ENCODE results near the gene FYCO1.
A peak's percentile ranks its signal among the peaks of the same experiment; 100 is the strongest.

FYCO1 gene

DNA sequence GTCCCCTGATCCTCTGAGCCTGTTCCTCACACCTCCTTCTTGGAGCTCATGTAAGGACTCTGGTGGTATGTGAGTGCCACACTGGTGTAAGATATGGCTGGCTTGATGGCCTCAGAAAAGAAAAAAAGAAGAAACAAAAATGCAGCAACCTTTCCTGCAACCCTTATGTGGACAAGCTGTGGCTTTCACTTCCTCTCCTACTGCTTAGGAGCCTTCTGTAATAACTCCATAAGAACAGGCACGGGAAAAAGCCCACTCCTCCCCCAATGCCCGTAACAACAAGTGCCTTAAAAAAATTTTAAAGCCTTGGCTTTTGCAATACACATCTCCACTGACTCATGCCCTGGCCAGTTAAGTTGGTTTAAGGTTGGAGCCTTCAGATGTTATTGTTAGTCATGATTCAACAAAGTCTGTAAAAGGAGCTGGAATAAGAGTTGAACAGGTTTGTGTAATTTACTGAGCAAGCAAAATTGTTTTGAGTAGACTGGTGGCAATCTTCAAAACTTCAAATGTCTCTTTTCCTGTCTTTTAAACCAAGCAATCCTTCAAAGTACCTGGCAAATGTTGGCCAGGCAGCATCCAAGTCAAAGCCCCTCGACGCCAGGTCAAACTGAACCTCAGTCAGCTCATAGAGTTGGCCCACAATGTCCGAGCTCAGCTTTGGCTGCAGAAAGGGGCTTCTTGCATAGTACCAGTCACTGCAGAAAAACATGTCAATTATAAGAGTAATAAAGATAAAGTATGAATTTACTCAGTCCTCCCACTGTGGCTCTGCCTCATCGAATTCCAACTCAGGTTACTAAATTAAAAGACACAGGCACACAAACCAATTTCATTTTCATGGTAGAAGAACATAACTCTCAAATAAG, 22.9 kb downstream of the FYCO1 start:
- Histone ChIP-seq H3K27ac (ENCODE audit: low read depth, low read length) (peak overlapping the region; percentile 53), H3K36me3 (ENCODE audit: insufficient read depth, low read length) (peaks cover 12% of the 10 kb centered on the region), H3K4me1 (ENCODE audit: control insufficient read depth, insufficient read depth, low read length, unreplicated experiment) (peaks cover 20% of the 10 kb centered on the region), H2AFZ (ENCODE audit: low read length, unreplicated experiment) (no peak overlapping the region), H3K4me3 (ENCODE audit: low read depth, low read length) (peak overlapping the region; percentile 28), H3K27me3 (ENCODE audit: insufficient read depth, low read length) (no peaks in the 10 kb centered on the region), H3K79me2 (ENCODE audit: control insufficient read depth, insufficient read depth, low read length, unreplicated experiment) (no peaks in the 10 kb centered on the region)

DNA sequence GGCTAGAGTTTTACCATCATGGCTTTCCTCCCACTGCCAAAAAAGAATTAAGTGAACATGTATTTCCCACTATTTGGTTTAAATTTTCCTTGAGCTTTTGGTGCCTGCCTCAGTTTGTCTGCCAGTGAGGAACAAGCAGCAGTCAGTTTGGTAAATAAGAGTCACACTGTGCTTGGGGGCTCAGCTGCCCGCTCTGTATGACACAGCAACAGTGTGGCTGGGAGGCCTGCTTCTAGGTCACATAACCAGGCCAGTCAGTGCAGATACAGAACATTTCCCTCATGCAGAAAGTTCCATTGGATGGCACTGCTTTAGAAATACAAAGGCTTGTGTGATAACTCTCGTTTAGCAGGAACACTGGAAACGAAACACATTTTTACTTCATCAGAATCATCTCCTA, 25.7 kb downstream of the FYCO1 start:
- H3K27me3 ChIP-seq (ENCODE audit: insufficient read depth, low read length): no peaks in the 10 kb centered on the region
- no peak overlapping the region for H2AFZ ChIP-seq (ENCODE audit: low read length, unreplicated experiment)
- no peak overlapping the region for H3K27ac ChIP-seq (ENCODE audit: low read depth, low read length)
- no peaks in the 10 kb centered on the region for H3K79me2 ChIP-seq (ENCODE audit: control insufficient read depth, insufficient read depth, low read length, unreplicated experiment)
- no peak overlapping the region for H3K4me3 ChIP-seq (ENCODE audit: low read depth, low read length)
- H3K4me1 ChIP-seq (ENCODE audit: control insufficient read depth, insufficient read depth, low read length, unreplicated experiment): peaks cover 20% of the 10 kb centered on the region
- peaks cover 16% of the 10 kb centered on the region for H3K36me3 ChIP-seq (ENCODE audit: insufficient read depth, low read length)

- Histone ChIP-seq H3K27me3 (ENCODE audit: insufficient read depth, low read length) (no peaks in the 10 kb centered on the region), H3K4me1 (ENCODE audit: control insufficient read depth, insufficient read depth, low read length, unreplicated experiment) (peaks cover 20% of the 10 kb centered on the region), H2AFZ (ENCODE audit: low read length, unreplicated experiment) (no peak overlapping the region), H3K4me3 (ENCODE audit: low read depth, low read length) (no peak overlapping the region), H3K36me3 (ENCODE audit: insufficient read depth, low read length) (peaks cover 16% of the 10 kb centered on the region), H3K27ac (ENCODE audit: low read depth, low read length) (no peak overlapping the region), H3K79me2 (ENCODE audit: control insufficient read depth, insufficient read depth, low read length, unreplicated experiment) (no peaks in the 10 kb centered on the region)
Measured at GRCh38 chr3:45969116-45969515, 26.5 kb downstream of the FYCO1 start.

DNA sequence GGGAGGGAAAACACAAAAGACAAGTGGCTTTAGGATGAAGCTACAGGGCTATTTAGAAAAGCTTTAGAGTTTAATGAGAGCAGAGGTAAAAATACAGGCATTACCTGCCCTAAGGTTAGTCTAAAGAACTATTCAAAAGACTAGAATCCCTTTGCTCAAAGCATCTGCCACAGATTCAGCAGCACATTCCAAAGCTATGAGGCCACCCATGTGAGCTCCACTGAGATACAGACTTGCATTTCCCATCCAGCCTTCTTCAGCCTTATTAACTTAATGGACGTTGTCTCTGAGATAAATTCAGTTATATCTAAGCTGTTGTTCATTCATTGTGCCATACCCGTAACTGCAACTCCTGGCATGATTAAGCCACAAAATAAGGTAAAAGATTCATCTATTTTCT, 26.9 kb downstream of the FYCO1 start:
- Histone ChIP-seq H3K36me3 (ENCODE audit: insufficient read depth, low read length) (peaks cover 16% of the 10 kb centered on the region), H3K79me2 (ENCODE audit: control insufficient read depth, insufficient read depth, low read length, unreplicated experiment) (no peaks in the 10 kb centered on the region), H3K27ac (ENCODE audit: low read depth, low read length) (no peak overlapping the region), H3K27me3 (ENCODE audit: insufficient read depth, low read length) (no peaks in the 10 kb centered on the region), H2AFZ (ENCODE audit: low read length, unreplicated experiment) (no peak overlapping the region), H3K4me3 (ENCODE audit: low read depth, low read length) (no peak overlapping the region), H3K4me1 (ENCODE audit: control insufficient read depth, insufficient read depth, low read length, unreplicated experiment) (peaks cover 20% of the 10 kb centered on the region)

DNA sequence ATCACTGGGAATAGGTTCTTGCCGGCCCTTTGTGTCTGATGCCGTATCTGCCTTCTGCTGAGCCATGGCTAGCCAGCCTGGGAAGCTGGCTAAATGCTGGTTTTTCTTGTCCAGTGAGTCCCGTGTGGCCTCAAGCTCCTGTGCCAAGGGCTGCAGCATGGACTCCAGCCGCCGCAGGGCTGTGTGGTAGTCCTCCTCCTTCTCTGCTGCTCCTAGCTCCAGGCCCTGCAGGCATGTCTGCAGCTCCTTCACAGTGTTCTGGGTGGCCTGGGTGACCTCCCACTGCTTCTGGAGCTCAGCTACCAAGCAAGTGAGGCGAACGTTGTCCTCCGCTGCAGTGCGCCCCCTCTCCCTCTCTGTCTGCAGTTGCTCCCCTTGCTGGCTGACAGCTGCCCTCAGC, 27.5 kb downstream of the FYCO1 start:
- no peak overlapping the region for H3K4me3 ChIP-seq (ENCODE audit: low read depth, low read length)
- H3K36me3 ChIP-seq (ENCODE audit: insufficient read depth, low read length): peaks cover 18% of the 10 kb centered on the region
- H2AFZ ChIP-seq (ENCODE audit: low read length, unreplicated experiment): no peak overlapping the region
- no peaks in the 10 kb centered on the region for H3K79me2 ChIP-seq (ENCODE audit: control insufficient read depth, insufficient read depth, low read length, unreplicated experiment)
- H3K4me1 ChIP-seq (ENCODE audit: control insufficient read depth, insufficient read depth, low read length, unreplicated experiment): peaks cover 15% of the 10 kb centered on the region
- no peak overlapping the region for H3K27ac ChIP-seq (ENCODE audit: low read depth, low read length)
- H3K27me3 ChIP-seq (ENCODE audit: insufficient read depth, low read length): no peaks in the 10 kb centered on the region

DNA sequence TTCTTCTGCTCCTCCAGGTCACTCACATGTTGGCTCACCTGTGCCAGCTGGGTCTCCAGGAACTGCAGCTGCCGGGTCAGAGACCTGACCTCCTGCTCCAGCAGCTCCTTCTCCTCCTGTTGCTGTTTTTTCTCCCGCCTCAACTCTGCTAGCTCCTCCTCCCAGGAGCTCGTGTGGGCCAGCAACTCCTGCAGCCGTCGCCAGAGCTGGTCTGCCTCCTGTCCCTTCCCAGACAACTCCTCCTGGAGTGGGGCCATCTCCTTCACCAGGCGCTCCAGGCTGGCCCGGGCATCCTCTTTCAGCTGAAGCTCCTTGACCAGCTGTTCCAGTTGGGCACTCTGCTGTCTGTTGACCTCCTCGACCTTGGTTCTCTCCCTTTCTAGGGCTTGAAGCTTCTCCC, 27.9 kb downstream of the FYCO1 start:
- Histone ChIP-seq H3K36me3 (ENCODE audit: insufficient read depth, low read length) (peaks cover 21% of the 10 kb centered on the region), H2AFZ (ENCODE audit: low read length, unreplicated experiment) (no peak overlapping the region), H3K79me2 (ENCODE audit: control insufficient read depth, insufficient read depth, low read length, unreplicated experiment) (no peaks in the 10 kb centered on the region), H3K4me1 (ENCODE audit: control insufficient read depth, insufficient read depth, low read length, unreplicated experiment) (peaks cover 11% of the 10 kb centered on the region), H3K27ac (ENCODE audit: low read depth, low read length) (no peak overlapping the region), H3K27me3 (ENCODE audit: insufficient read depth, low read length) (no peaks in the 10 kb centered on the region), H3K4me3 (ENCODE audit: low read depth, low read length) (no peak overlapping the region)

GRCh38 chr3:45966950-45967640, 28.5 kb downstream of the FYCO1 start:
- H3K27me3 ChIP-seq (ENCODE audit: insufficient read depth, low read length): no peaks in the 10 kb centered on the region
- peaks cover 6% of the 10 kb centered on the region for H3K4me1 ChIP-seq (ENCODE audit: control insufficient read depth, insufficient read depth, low read length, unreplicated experiment)
- H3K36me3 ChIP-seq (ENCODE audit: insufficient read depth, low read length): peaks cover 21% of the 10 kb centered on the region
- no peak overlapping the region for H2AFZ ChIP-seq (ENCODE audit: low read length, unreplicated experiment)
- no peak overlapping the region for H3K27ac ChIP-seq (ENCODE audit: low read depth, low read length)
- no peaks in the 10 kb centered on the region for H3K79me2 ChIP-seq (ENCODE audit: control insufficient read depth, insufficient read depth, low read length, unreplicated experiment)
- H3K4me3 ChIP-seq (ENCODE audit: low read depth, low read length): no peak overlapping the region

DNA sequence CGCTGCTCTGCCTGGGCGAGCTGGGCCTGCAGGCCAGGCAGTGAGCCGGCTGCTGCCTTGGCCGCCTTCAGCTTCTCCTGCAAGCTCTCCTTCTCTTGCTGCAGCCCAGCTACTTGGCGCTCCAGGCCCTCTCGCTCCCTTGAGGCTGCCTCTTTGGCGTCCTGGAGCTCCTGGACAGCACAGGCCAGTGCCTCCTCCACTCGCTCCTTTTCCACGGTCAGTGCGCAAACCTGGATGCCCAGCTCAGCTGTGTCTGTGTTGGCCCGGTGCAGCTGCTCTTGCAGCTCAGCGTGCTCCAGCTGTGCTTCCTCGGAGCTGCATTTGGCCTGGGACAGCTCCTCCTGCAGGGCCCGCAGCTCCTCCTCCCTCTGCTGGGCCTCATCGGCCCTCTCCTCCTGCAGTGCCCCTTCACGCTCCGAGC, 29.2 kb downstream of the FYCO1 start:
- no peak overlapping the region for H3K4me3 ChIP-seq (ENCODE audit: low read depth, low read length)
- peaks cover 4% of the 10 kb centered on the region for H3K4me1 ChIP-seq (ENCODE audit: control insufficient read depth, insufficient read depth, low read length, unreplicated experiment)
- H3K27me3 ChIP-seq (ENCODE audit: insufficient read depth, low read length): no peaks in the 10 kb centered on the region
- H3K36me3 ChIP-seq (ENCODE audit: insufficient read depth, low read length): peaks cover 28% of the 10 kb centered on the region
- H2AFZ ChIP-seq (ENCODE audit: low read length, unreplicated experiment): no peak overlapping the region
- H3K27ac ChIP-seq (ENCODE audit: low read depth, low read length): no peak overlapping the region
- no peaks in the 10 kb centered on the region for H3K79me2 ChIP-seq (ENCODE audit: control insufficient read depth, insufficient read depth, low read length, unreplicated experiment)

DNA sequence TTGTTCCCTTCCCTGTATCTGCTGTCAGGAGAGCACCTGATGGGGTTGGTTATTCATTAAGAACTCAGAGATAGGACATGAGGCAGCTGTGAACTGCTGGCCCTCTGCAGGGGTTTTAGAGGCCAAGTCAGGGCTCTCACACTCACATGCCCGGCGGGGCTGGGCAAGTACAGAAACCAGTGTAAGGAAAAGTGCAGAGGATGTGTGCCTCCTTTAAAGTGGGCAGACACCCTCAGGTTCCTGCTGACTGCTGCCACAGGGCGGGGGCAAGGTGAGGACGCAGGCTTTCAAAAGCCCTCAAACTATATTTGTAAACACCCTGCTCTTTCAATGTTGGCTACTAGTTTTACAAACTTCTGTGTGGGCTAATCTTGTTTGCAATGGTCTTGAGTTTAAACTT, 30.0 kb downstream of the FYCO1 start:
- Histone ChIP-seq H3K4me1 (ENCODE audit: control insufficient read depth, insufficient read depth, low read length, unreplicated experiment) (peaks cover 4% of the 10 kb centered on the region), H3K27ac (ENCODE audit: low read depth, low read length) (no peak overlapping the region), H3K36me3 (ENCODE audit: insufficient read depth, low read length) (peaks cover 34% of the 10 kb centered on the region)

DNA sequence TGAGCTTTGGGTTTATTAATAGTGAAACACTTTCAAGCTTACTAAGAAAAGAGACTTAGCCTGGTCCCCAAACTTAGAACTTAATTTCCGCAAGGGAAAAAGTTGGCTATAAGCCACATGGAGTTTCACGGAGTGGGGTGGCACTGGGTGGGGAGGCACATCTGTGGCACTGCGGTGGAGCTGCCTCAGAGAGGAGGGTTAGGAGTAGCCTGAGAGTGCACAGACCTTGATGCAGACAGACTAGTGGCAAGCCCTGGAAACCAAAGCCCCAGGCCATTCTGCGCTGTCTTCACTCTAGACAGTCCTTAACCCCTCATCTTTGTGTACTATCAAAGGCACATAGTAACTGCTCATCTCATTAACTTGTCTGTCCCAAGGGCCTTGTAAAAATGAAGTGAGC, 30.4 kb downstream of the FYCO1 start:
- Histone ChIP-seq H3K36me3 (ENCODE audit: insufficient read depth, low read length) (peaks cover 38% of the 10 kb centered on the region), H3K4me3 (ENCODE audit: low read depth, low read length) (no peak overlapping the region), H3K4me1 (ENCODE audit: control insufficient read depth, insufficient read depth, low read length, unreplicated experiment) (peaks cover 4% of the 10 kb centered on the region), H2AFZ (ENCODE audit: low read length, unreplicated experiment) (no peak overlapping the region), H3K79me2 (ENCODE audit: control insufficient read depth, insufficient read depth, low read length, unreplicated experiment) (no peaks in the 10 kb centered on the region), H3K27me3 (ENCODE audit: insufficient read depth, low read length) (no peaks in the 10 kb centered on the region), H3K27ac (ENCODE audit: low read depth, low read length) (no peak overlapping the region)

More for the DNA sequence above, 30.0 kb downstream of the FYCO1 start:
- H2AFZ ChIP-seq (ENCODE audit: low read length, unreplicated experiment): no peak overlapping the region
- H3K27me3 ChIP-seq (ENCODE audit: insufficient read depth, low read length): no peaks in the 10 kb centered on the region
- no peaks in the 10 kb centered on the region for H3K79me2 ChIP-seq (ENCODE audit: control insufficient read depth, insufficient read depth, low read length, unreplicated experiment)
- H3K4me3 ChIP-seq (ENCODE audit: low read depth, low read length): no peak overlapping the region

DNA sequence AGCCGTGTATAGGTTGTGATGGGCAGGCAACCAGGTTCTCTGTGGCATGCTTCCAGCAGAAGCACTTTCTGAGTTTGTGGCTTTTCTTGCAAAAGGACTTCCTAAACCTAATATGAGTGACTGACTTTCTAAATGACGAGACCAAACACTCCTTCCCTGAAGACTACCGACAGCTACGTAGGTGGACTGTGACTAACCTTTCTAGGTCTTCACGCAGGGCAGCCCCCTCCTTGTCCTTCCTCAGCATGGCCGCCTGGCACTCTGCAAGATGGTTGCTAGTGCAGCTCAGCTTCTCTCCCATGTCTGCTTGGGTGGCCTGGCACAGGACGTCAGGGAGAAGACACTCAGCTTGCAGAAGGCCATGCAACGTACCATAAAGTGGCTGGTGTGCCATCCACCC, 31.5 kb downstream of the FYCO1 start:
- Histone ChIP-seq H3K27me3 (ENCODE audit: insufficient read depth, low read length) (no peaks in the 10 kb centered on the region), H3K4me3 (ENCODE audit: low read depth, low read length) (no peak overlapping the region), H3K79me2 (ENCODE audit: control insufficient read depth, insufficient read depth, low read length, unreplicated experiment) (no peaks in the 10 kb centered on the region), H3K36me3 (ENCODE audit: insufficient read depth, low read length) (peaks cover 42% of the 10 kb centered on the region), H2AFZ (ENCODE audit: low read length, unreplicated experiment) (no peak overlapping the region), H3K27ac (ENCODE audit: low read depth, low read length) (no peak overlapping the region), H3K4me1 (ENCODE audit: control insufficient read depth, insufficient read depth, low read length, unreplicated experiment) (peaks cover 4% of the 10 kb centered on the region)

Data from ACC112 (cell line).